Psoas muscle (tissue), 8 donors: Measurements from ENCODE around the gene GGT5. TPM values are rescaled to one million over a fixed set of nuclear protein-coding genes. Genes with fewer than 3 reads are reported as not detected.
"Not testable (repeated sequence)": the region's sequence is repeated elsewhere in the genome, so short reads cannot be mapped to it uniquely, and the experiment has no call there.

Experiments
- ATAC-seq, 4 donors: fragments of 200-7000 bp; cut with Tn5 transposase; one replicate each; pipeline ENCODE4 v1.9.1; 2020; ENCODE audit warnings: moderate library complexity in 3 of 4, mild to moderate bottlenecking in 2 of 4
- DNase-seq, 2 donors: peaks; one replicate each; pipeline ENCODE4 v3.0.0-alpha.2; 2020
- H3K27ac ChIP-seq: fragments of 200-600 bp; one replicate; pipeline ENCODE4 v1.8.0; 2022
- H3K27me3 ChIP-seq, 3 donors: fragments of 200-600 bp in 1 of 3; one replicate each; pipeline versions ENCODE4 v1.6.1 to v1.8.0; 2013 to 2022; ENCODE audit warnings: low read length in 2 of 3, mild to moderate bottlenecking in 2 of 3, moderate library complexity in 1 of 3; ENCODE audit not compliant: insufficient read depth in 3 of 3
- H3K36me3 ChIP-seq, 2 donors: fragments of 200-600 bp in 1 of 2; one replicate each; pipeline versions ENCODE4 v1.6.1 to v1.8.0; 2013 to 2022; ENCODE audit warnings: low read depth in 1 of 2, mild to moderate bottlenecking in 1 of 2, moderate library complexity in 1 of 2; ENCODE audit not compliant: insufficient read depth in 1 of 2
- H3K4me1 ChIP-seq: fragments of 200-600 bp; one replicate; pipeline ENCODE4 v1.8.0; 2022
- H3K4me3 ChIP-seq: fragments of 200-600 bp; one replicate; pipeline ENCODE4 v1.8.0; 2022; ENCODE audit warnings: mild to moderate bottlenecking
- H3K9me3 ChIP-seq: fragments of 200-600 bp; one replicate; pipeline ENCODE4 v1.8.0; 2022
- CTCF ChIP-seq: fragments of 200-600 bp; IDR thresholded peaks from one replicate; pipeline ENCODE4 v1.8.0; 2022; ENCODE audit warnings: antibody characterized with exemption
- WGBS, 3 donors: extraction: QIAGEN DNeasy Blood & Tissue Kit; methylation state at CpG; one replicate each; pipeline versions ENCODE4 v1.1.6 to v1.1.7; 2013; 5-methylcytosine and 5-hydroxymethylcytosine counted together
- intact Hi-C, 2 donors: fragments of 100-400 bp; cut with DNase I; formaldehyde crosslinking; loops; one replicate each; pipeline versions ENCODE4 v1.11.0 to v1.14.2; 2022
- polyA plus RNA-seq, 3 donors: library from polyadenylated mRNA; stranded (reverse); fragments of 200-250 nt; gene quantifications; one replicate each; pipeline ENCODE4 v1.2.3, GENCODE V29; 2013
- total RNA-seq, 4 donors: library from RNA; stranded (reverse); fragmentation: NEBNext Ultra II Directional in 2 of 4; extraction: Animal tissue kit (Norgen Biotek cat#: 25700) in 2 of 4; gene quantifications; one replicate each; pipeline versions ENCODE4 v1.2.1 to v1.2.4, GENCODE V29; 2021 to 2023
- donor health status: healthy with polysubstance abuse.
- donor health status: DM: no; HTN: no; CAD: no; lungs with moderate emphysema.
- donor health status: Bipolar disorder and iron deficiency.
- donor health status: healthy.
- donor health status: DM: yes; HTN: yes; CAD: no.
- donor health status: DM: no; HTN: no; CAD: no.
- donor health status: DM: no; HTN: no; CAD: no.
- donor health status: DM: yes; HTN: yes; CAD: no.

Gene GGT5
- total and polyA plus RNA-seq, 7 donors, result 7.3 to 13.7 (median 9.8) TPM

- H3K36me3 ChIP-seq, DNase-seq, H3K9me3 ChIP-seq, H3K27ac ChIP-seq, H3K27me3 ChIP-seq, H3K4me3 ChIP-seq, H3K4me1 ChIP-seq, ATAC-seq: not testable (repeated sequence)
- intact Hi-C loops, result loop anchor here (5.0 to 10.0 kb wide), 3 partner anchors 56 to 144 kb away; no protein-coding TSS in a partner anchor
- WGBS, 3 donors, result 91 to 99% (median 92%) methylated on average over 14 to 15 of the region's 15 CpGs
These were observed 3.7 kb upstream of the GGT5 start for GRCh38 chr22:24248611-24249010.

- peaks cover 4% of the 10 kb centered on the region for H3K4me1 ChIP-seq
- H3K27me3 ChIP-seq, result no peaks in the 10 kb centered on the region
- no peak overlapping the region for H3K4me3 ChIP-seq
- H3K9me3 ChIP-seq, result no peaks in the 10 kb centered on the region
- intact Hi-C loops, result loop anchor here (5.0 to 10.0 kb wide), 3 partner anchors 55 to 143 kb away; no protein-coding TSS in a partner anchor
- DNase-seq (peak; percentile 93 to 95), ATAC-seq (peak; percentile 95 to 99 (median 97))
- peak overlapping the region; percentile 30 for H3K27ac ChIP-seq
- TF ChIP-seq CTCF, result peak; percentile 73
- no peaks in the 10 kb centered on the region for H3K36me3 ChIP-seq
- WGBS, 3 donors, result 11 to 25% (median 12%) methylated on average over 22 to 23 of the region's 23 CpGs
These were observed 2.9 kb upstream of the GGT5 start for GRCh38 chr22:24247564-24248344.

GRCh38 chr22:24247011-24247507, 2.2 kb upstream of the GGT5 start:
- WGBS, 3 donors, result 46 to 58% (median 46%) methylated on average over 6 of the region's 6 CpGs
- TF ChIP-seq CTCF, result no peak
- H3K36me3 ChIP-seq, result no peaks in the 10 kb centered on the region
- H3K4me1 ChIP-seq, result peaks cover 4% of the 10 kb centered on the region
- H3K27ac ChIP-seq, result peak overlapping the region; percentile 67
- no peaks in the 10 kb centered on the region for H3K9me3 ChIP-seq
- H3K4me3 ChIP-seq, result no peak overlapping the region
- no peaks in the 10 kb centered on the region for H3K27me3 ChIP-seq
- intact Hi-C loops, result loop anchor here (5.0 to 10.0 kb wide), 3 partner anchors 55 to 142 kb away; no protein-coding TSS in a partner anchor
- DNase-seq, result no peak
- peak in 3 of 4 donors; percentile 14 to 29 (median 18) for ATAC-seq

GRCh38 chr22:24245584-24246561, 991 bp upstream of the GGT5 start:
- peak; percentile 89 to 93 for DNase-seq
- not testable (repeated sequence) for H3K9me3 ChIP-seq, H3K4me1 ChIP-seq, H3K27me3 ChIP-seq, H3K36me3 ChIP-seq
- peak in 3 of 4 donors; percentile 65 to 79 (median 69) for ATAC-seq
- peak overlapping the region; percentile 30 for H3K4me3 ChIP-seq
- H3K27ac ChIP-seq, result peak overlapping the region; percentile 67
- 42 to 55% (median 43%) methylated on average over 15 to 18 of the region's 18 CpGs for WGBS, 3 donors
- intact Hi-C loops, result loop anchor here (5.0 to 10.0 kb wide), 3 partner anchors 54 to 141 kb away; no protein-coding TSS in a partner anchor

GRCh38 chr22:24244144-24244787, 616 bp downstream of the GGT5 start:
- DNase-seq (peak; percentile 32 to 61), ATAC-seq (no peak)
- H3K27ac ChIP-seq, result peak overlapping the region; percentile 30
- intact Hi-C loops, result loop anchor here in 1 of 2 donors (10.0 kb wide), 1 partner anchor 139 kb away; no protein-coding TSS in a partner anchor
- no peaks in the 10 kb centered on the region for H3K36me3 ChIP-seq
- WGBS, 3 donors, result 34 to 56% (median 42%) methylated on average over 18 to 19 of the region's 19 CpGs
- no peaks in the 10 kb centered on the region for H3K9me3 ChIP-seq
- TF ChIP-seq CTCF, result no peak
- peak overlapping the region; percentile 44 for H3K4me3 ChIP-seq
- H3K27me3 ChIP-seq, result no peaks in the 10 kb centered on the region
- H3K4me1 ChIP-seq, result peaks cover 4% of the 10 kb centered on the region

- H3K4me1 ChIP-seq, result not testable (repeated sequence)
These were observed 1.5 kb downstream of the GGT5 start for GRCh38 chr22:24243417-24243816.

GRCh38 chr22:24240985-24241692, 3.7 kb downstream of the GGT5 start:
- WGBS, 3 donors, result 76 to 89% (median 81%) methylated on average over 9 of the region's 9 CpGs
- DNase-seq, H3K27me3 ChIP-seq, H3K27ac ChIP-seq, H3K9me3 ChIP-seq, H3K4me1 ChIP-seq, H3K36me3 ChIP-seq, H3K4me3 ChIP-seq, ATAC-seq: not testable (repeated sequence)
- intact Hi-C loops, result loop anchor here in 1 of 2 donors (10.0 kb wide), 1 partner anchor 136 kb away; no protein-coding TSS in a partner anchor

More at GRCh38 chr22:24243417-24243816, 1.5 kb downstream of the GGT5 start:
- not testable (repeated sequence) for H3K9me3 ChIP-seq, ATAC-seq, H3K27me3 ChIP-seq, H3K36me3 ChIP-seq, H3K27ac ChIP-seq
- intact Hi-C loops, result loop anchor here in 1 of 2 donors (10.0 kb wide), 1 partner anchor 139 kb away; no protein-coding TSS in a partner anchor
- DNase-seq, result peak in 1 of 2 donors; percentile 46
- peak overlapping the region; percentile 18 for H3K4me3 ChIP-seq
- WGBS, 3 donors, result 41 to 48% (median 47%) methylated on average over 2 to 3 of the region's 3 CpGs
